Heart left ventricle (tissue), 13 donors: ENCODE results near the gene SCUBE3.

Source experiments
- POLR2A ChIP-seq, 2 donors: fragments of 450-650 bp; IDR thresholded peaks; one replicate each; pipeline ENCODE4 v1.6.1; 2017; ENCODE audit warnings: antibody characterized with exemption in 2 of 2, mild to moderate bottlenecking in 2 of 2, moderate library complexity in 2 of 2
- TF ChIP-seq, protein P1 (sequence below), 12 donors: fragments of 200-600 bp; sonication (generic) in 4 of 12; IDR thresholded peaks; one replicate each; pipeline versions ENCODE4 v1.5.0 to v1.8.0; 2018 to 2022; ENCODE audit warnings: antibody characterized with exemption in 12 of 12, mild to moderate bottlenecking in 5 of 12
- donor health status: ischemic (EF 13 %, LVEDD 7.1; RV severe dilation, severe dysfunction).
- donor health status: DM: no; HTN: yes; CAD: no.
- donor health status: DM: no; HTN: no; CAD: no.
- donor health status: ischemic (EF 25% LVEDD 6.9; RV normal size, moderate dysfunction).
- donor health status: ischemic (EF 25% LVEDD 5.7; RV mildly dilated, moderate dysfunction).
- donor health status: ischemic (EF 35%, LVEDD 5.7; RV mildly dilated, moderate dysfunction).
- donor health status: nonischemic (EF 11% LVEDD 7.7; RV severe dilation, severe dysfunction).
- donor health status: DM: yes; HTN: yes; CAD: no.
- donor health status: PGD.
- donor health status: ischemic (EF 29% LVEDD 5.4; RV normal size, mild dysfunction).
- donor health status: nonischemic (EF 23%, LVEDD 6.1; RV moderate dilation, normal function).

DNA sequence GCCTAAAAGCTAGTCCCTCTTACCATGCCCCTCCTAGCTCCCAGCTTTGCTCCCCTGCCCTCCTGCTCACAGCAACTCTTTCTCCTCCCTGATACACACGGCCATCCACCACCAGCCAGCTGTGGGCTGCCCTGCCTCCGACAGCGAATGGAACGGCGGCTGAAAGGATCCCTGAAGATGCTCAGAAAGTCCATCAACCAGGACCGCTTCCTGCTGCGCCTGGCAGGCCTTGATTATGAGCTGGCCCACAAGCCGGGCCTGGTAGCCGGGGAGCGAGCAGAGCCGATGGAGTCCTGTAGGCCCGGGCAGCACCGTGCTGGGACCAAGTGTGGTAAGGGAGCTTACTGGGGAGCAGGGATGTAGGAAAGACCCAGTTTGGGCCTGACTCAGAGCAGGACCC, 29.1 kb downstream of the SCUBE3 start:
- TF ChIP-seq, protein P1, sequence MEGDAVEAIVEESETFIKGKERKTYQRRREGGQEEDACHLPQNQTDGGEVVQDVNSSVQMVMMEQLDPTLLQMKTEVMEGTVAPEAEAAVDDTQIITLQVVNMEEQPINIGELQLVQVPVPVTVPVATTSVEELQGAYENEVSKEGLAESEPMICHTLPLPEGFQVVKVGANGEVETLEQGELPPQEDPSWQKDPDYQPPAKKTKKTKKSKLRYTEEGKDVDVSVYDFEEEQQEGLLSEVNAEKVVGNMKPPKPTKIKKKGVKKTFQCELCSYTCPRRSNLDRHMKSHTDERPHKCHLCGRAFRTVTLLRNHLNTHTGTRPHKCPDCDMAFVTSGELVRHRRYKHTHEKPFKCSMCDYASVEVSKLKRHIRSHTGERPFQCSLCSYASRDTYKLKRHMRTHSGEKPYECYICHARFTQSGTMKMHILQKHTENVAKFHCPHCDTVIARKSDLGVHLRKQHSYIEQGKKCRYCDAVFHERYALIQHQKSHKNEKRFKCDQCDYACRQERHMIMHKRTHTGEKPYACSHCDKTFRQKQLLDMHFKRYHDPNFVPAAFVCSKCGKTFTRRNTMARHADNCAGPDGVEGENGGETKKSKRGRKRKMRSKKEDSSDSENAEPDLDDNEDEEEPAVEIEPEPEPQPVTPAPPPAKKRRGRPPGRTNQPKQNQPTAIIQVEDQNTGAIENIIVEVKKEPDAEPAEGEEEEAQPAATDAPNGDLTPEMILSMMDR (IDR thresholded peaks at IDR 0.05) = no peak
- no peak for TF ChIP-seq POLR2A (IDR thresholded peaks at IDR 0.05)
